Transverse colon (tissue), 4 donors: ENCODE results near the gene YAP1. TPM values are rescaled to one million over a fixed set of nuclear protein-coding genes. Genes with fewer than 3 reads are reported as not detected.

ENCODE experiments used
- DNase-seq: peaks from one replicate; pipeline ENCODE4 v3.0.0-alpha.2; 2019
- H3K27ac ChIP-seq, 4 donors: fragments of 200-600 bp; sonication (generic); 2 replicates each; pipeline ENCODE4 v1.5.1; 2016 to 2018; ENCODE audit warnings: inconsistent platforms in 4 of 4
- H3K27me3 ChIP-seq: fragments of 200-600 bp; sonication (generic); 2 replicates; pipeline ENCODE4 v1.5.1; 2017; ENCODE audit warnings: inconsistent platforms
- H3K36me3 ChIP-seq, 4 donors: fragments of 200-600 bp; sonication (generic); 2 replicates each; pipeline ENCODE4 v1.5.1; 2017 to 2019; ENCODE audit warnings: inconsistent platforms in 4 of 4
- H3K4me1 ChIP-seq, 4 donors: fragments of 200-600 bp; sonication (generic); 2 replicates each; pipeline ENCODE4 v1.5.1; 2017 to 2020; ENCODE audit warnings: inconsistent platforms in 4 of 4
- H3K4me3 ChIP-seq, 4 donors: fragments of 200-600 bp; sonication (generic); 1 replicate in 1 of 4; 2 replicates in 3 of 4; pipeline versions ENCODE4 v1.5.1 to v1.6.1; 2017 to 2019; ENCODE audit warnings: inconsistent platforms in 4 of 4
- H3K9me3 ChIP-seq, 2 donors: fragments of 200-600 bp; sonication (generic); 2 replicates each; pipeline ENCODE4 v1.5.1; 2017 to 2019; ENCODE audit warnings: inconsistent platforms in 2 of 2
- EP300 ChIP-seq: sonication (generic); formaldehyde crosslinking; IDR thresholded peaks from one replicate; pipeline ENCODE4 v1.6.1; 2017; ENCODE audit warnings: antibody characterized with exemption, low read depth
- POLR2A ChIP-seq: fragments of 450-650 bp; IDR thresholded peaks from one replicate; pipeline ENCODE4 v1.6.1; 2016; ENCODE audit warnings: antibody characterized with exemption, mild to moderate bottlenecking, moderate library complexity
- POLR2AphosphoS5 ChIP-seq, 3 donors: sonication (generic); formaldehyde crosslinking; IDR thresholded peaks; one replicate each; pipeline ENCODE4 v1.6.1; 2016; ENCODE audit warnings: antibody characterized with exemption in 3 of 3
- WGBS, 2 donors: methylation state at CpG; one replicate each; pipeline ENCODE4 v1.1.5; 2018; ENCODE audit warnings: low coverage in 1 of 2; 5-methylcytosine and 5-hydroxymethylcytosine counted together
- in situ Hi-C, 4 donors: fragments of 200-750 bp; cut with MboI; loops; one replicate each; pipeline versions ENCODE4 v1.15.0 to v1.15.1; 2017; ENCODE audit warnings: low sequenced_read_pairs in 3 of 4, low pct_ligation_motif_present in 1 of 4, low pct_unique_long_range_greater_than_20kb in 1 of 4
- intact Hi-C: fragments of 100-400 bp; cut with DNase I; formaldehyde crosslinking; loops from one replicate; pipeline ENCODE4 v1.15.1; 2023; ENCODE audit warnings: low total_unique reads
- total RNA-seq, 4 donors: library from RNA; depleted of rRNA; stranded (reverse); fragments of >200 nt; gene quantifications; one replicate each; pipeline ENCODE4 v1.1.0, GENCODE V29; 2016
- TF ChIP-seq, protein P1 (sequence below), 5 experiments: fragments of 200-600 bp in 3 of 5; fragments of 450-650 bp in 2 of 5; sonication (generic) in 3 of 5; IDR thresholded peaks; 1 replicate in 2 of 5; 2 replicates in 3 of 5; pipeline ENCODE4 v1.5.1; 2016 to 2017; ENCODE audit warnings: antibody characterized with exemption in 5 of 5, inconsistent platforms in 3 of 5, mild to moderate bottlenecking in 2 of 5, moderate library complexity in 1 of 5

Gene YAP1
- total RNA-seq, 4 donors from 2014 or later: 90.5 to 163 (median 105) TPM

DNA sequence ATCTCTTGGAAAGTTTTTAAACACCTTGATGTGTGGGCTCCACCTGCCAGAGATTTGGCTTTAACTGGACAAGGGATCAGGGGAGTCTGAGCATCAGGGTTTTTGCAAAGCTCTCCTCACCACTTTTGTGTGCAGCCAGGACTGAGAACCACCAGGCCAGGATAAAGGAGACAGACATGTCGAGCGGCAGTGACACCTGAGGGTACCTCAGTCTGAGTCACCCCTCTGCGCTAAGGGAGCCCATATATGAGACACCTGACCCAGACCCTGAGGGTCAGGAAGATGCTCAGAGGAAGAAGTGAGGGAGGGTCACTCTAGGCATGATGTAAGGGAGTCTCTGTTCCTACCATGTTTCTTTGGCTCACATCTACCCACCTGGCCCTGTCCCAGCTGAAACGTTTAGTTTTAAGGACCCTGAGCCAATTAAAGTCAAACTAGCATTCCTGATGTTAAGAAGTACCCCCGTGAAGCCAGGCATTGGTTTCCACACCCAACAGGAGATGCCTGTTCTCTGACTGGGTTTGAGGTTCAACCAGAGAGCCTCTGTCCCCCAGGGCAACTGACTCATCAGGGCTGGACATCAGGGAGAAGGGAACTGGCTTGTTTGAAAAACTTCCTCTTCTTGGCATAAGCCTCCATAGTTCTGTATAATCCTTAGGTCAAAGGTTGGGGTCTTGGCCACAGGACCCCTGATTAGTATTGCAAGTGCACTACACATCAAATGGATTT lies 134.6 kb downstream of the YAP1 start:
- Histone ChIP-seq H3K27me3 (no peaks in the 10 kb centered on the region), H3K4me1 (peaks cover 0 to 8% (median 4%) of the 10 kb centered on the region in 4 donors), H3K4me3 (no peak overlapping the region), H3K36me3 (no peaks in the 10 kb centered on the region), H3K9me3 (no peaks in the 10 kb centered on the region), H3K27ac (no peak overlapping the region)
- 0 to 69% methylated on average over 1 to 5 of the region's 5 CpGs for WGBS, 2 donors
- TF ChIP-seq, protein P1, sequence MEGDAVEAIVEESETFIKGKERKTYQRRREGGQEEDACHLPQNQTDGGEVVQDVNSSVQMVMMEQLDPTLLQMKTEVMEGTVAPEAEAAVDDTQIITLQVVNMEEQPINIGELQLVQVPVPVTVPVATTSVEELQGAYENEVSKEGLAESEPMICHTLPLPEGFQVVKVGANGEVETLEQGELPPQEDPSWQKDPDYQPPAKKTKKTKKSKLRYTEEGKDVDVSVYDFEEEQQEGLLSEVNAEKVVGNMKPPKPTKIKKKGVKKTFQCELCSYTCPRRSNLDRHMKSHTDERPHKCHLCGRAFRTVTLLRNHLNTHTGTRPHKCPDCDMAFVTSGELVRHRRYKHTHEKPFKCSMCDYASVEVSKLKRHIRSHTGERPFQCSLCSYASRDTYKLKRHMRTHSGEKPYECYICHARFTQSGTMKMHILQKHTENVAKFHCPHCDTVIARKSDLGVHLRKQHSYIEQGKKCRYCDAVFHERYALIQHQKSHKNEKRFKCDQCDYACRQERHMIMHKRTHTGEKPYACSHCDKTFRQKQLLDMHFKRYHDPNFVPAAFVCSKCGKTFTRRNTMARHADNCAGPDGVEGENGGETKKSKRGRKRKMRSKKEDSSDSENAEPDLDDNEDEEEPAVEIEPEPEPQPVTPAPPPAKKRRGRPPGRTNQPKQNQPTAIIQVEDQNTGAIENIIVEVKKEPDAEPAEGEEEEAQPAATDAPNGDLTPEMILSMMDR (IDR thresholded peaks at IDR 0.05): no peak
- no peak for TF ChIP-seq POLR2A
- TF ChIP-seq EP300: no peak
- TF ChIP-seq POLR2AphosphoS5 (IDR thresholded peaks at IDR 0.05): no peak
- intact Hi-C loops (no loop called here), in situ Hi-C loops (no loop called here)
- no peak for DNase-seq

DNA sequence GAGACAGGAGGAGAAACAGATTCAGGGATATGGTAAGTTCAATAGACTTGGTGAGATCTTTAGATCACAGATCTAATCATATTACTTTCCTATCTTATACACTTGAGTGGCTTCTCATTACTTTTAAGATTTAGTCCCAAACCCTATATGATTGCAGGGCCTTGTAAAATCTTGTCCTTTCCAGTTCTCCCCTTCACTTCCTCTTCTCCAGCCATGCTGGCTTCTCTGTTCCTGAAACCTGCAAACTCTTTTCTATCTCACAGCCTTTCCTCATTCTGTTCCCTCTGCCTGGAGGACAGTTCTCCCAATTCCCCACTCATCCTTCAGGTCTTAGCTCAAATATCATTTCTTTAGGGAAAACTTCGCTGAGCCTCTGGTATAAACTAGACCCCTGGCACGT lies 141.2 kb downstream of the YAP1 start:
- H3K4me3 ChIP-seq: no peak overlapping the region
- intact Hi-C loops: no loop called here
- H3K27ac ChIP-seq: no peak overlapping the region
- 91% methylated on average over 2 of the region's 2 CpGs; no CpG with 5 or more reads in 1 of the 2 donors for WGBS, 2 donors
- no peaks in the 10 kb centered on the region for H3K36me3 ChIP-seq
- H3K9me3 ChIP-seq: no peaks in the 10 kb centered on the region
- peaks cover 0 to 12% (median 6%) of the 10 kb centered on the region in 4 donors for H3K4me1 ChIP-seq
- H3K27me3 ChIP-seq: no peaks in the 10 kb centered on the region
- no peak for DNase-seq
- in situ Hi-C loops: loop anchor here in 1 of 4 donors (25.0 kb wide), 1 partner anchor 139 kb away; the partner anchor contains the start of gene YAP1
- TF ChIP-seq POLR2AphosphoS5 (IDR thresholded peaks at IDR 0.05): no peak
- TF ChIP-seq POLR2A: no peak

DNA sequence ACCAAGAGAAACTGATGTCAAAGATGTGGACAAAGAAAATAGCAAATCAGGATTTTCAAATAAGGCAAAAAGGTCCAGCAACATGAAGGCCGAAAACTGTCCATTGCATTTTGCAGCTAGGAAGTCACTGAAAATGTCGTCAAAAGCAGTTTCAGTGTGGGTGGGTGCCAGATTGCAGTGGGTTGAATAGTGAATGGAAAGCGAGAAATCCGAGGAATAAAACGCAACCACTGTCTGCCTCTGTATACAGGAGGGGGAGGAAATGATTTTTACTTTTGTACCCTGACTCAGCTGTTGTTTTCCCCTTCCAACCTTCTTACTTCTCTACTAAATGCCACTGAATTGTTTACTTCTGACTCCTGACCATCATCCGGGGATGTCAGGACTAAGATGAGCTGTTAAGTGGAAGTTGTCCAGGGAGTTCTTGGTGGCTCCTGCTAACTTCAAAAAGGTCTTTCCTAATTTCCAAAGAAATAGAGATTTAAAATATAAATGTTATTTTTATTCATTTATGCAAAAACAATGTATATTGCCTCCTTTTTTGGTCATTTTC lies 142.2 kb downstream of the YAP1 start:
- DNase-seq: no peak
- no peak overlapping the region for H3K27ac ChIP-seq
- H3K4me3 ChIP-seq: no peak overlapping the region
- in situ Hi-C loops (loop anchor here in 1 of 4 donors (25.0 kb wide), 1 partner anchor 140 kb away; the partner anchor contains the start of gene YAP1), intact Hi-C loops (no loop called here)
- H3K9me3 ChIP-seq: no peaks in the 10 kb centered on the region
- WGBS, 2 donors: 64 to 87% methylated on average over 6 of the region's 6 CpGs
- no peaks in the 10 kb centered on the region for H3K36me3 ChIP-seq
- no peak for TF ChIP-seq POLR2A
- TF ChIP-seq EP300: no peak
- TF ChIP-seq, protein P1 (IDR thresholded peaks at IDR 0.05): no peak
- no peaks in the 10 kb centered on the region for H3K27me3 ChIP-seq
- H3K4me1 ChIP-seq: peaks cover 0 to 12% (median 6%) of the 10 kb centered on the region in 4 donors

DNA sequence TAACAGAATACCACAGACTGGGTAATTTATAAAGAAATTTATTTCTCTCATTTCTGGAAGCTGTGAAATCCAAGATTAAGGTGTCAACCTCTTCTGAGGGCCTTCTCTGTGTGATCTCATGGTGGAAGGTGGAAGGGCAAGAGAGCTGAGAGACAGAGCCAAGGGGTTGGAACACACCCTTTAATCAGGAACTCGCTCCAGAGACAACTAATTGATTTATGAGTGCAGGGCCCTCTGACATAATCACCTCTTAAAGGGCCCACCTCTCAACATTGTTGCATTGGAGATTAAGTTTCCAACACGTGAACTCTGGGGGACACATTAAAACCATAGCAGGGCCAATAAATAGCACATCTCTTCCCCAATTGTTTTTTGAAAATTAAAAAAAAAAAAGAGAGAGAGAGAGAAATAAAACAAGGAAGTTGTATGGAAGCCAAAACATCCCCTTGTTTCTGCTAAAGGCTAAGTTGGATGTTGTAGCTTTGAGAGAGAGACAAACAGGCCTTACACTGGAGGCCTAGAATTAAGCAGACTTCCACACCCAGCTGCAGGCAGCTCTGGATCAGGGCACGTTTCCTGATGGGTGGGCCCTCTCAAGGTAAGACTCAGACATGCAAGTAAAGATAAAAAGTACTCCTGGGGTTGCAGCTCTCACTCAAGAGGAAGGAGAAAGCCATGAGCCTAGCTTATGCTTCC lies 142.9 kb downstream of the YAP1 start:
- in situ Hi-C loops: loop anchor here in 1 of 4 donors (25.0 kb wide), 1 partner anchor 141 kb away; the partner anchor contains the start of gene YAP1
- 45% methylated on average over 3 of the region's 3 CpGs for WGBS, 2 donors

More for the DNA sequence above, 142.9 kb downstream of the YAP1 start:
- Histone ChIP-seq H3K9me3 (no peaks in the 10 kb centered on the region), H3K4me3 (no peak overlapping the region), H3K36me3 (no peaks in the 10 kb centered on the region), H3K4me1 (peaks cover 0 to 12% (median 6%) of the 10 kb centered on the region in 4 donors), H3K27ac (peak overlapping the region in 2 of 4 donors; percentile 11 to 18), H3K27me3 (no peaks in the 10 kb centered on the region)
- TF ChIP-seq POLR2AphosphoS5 (IDR thresholded peaks at IDR 0.05): no peak
- no peak for TF ChIP-seq EP300
- TF ChIP-seq, protein P1 (IDR thresholded peaks at IDR 0.05): no peak
- TF ChIP-seq POLR2A: no peak
- intact Hi-C loops: no loop called here
- peak; percentile 27 for DNase-seq
